ENCODE data around the gene LRP1B.
"Not testable (repeated sequence)": the region's sequence is repeated elsewhere in the genome, so short reads cannot be mapped to it uniquely, and the experiment has no call there.

The LRP1B gene

GRCh38 chr2:141869572-141869971, 261.2 kb downstream of the LRP1B start:
- no peak for DNase-seq

DNA sequence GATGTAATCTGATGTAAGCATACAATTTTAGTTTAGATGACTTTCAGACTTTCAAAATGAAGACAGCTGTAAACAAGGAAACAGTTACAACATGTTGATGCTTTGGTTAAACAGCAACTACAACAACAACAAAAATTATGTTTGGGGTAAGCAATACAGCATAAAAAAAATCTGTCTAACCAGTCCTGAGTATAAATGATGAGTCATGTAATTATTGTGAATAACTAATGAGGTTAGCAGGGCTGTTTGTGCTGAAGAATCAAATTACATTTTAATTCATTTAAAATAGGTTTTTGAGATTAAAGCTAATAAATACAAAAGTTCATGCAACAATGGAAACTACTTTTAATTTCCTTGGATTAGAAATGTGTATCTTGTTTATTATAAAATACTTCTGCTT, 266.9 kb downstream of the LRP1B start:
- DNase-seq: no peak

GRCh38 chr2:141856215-141856919, 274.4 kb downstream of the LRP1B start:
- no peak for DNase-seq

- DNase-seq: no peak
Measured at GRCh38 chr2:141848191-141848590, 282.6 kb downstream of the LRP1B start.

GRCh38 chr2:141844231-141844630, 286.6 kb downstream of the LRP1B start:
- DNase-seq: no peak

DNA sequence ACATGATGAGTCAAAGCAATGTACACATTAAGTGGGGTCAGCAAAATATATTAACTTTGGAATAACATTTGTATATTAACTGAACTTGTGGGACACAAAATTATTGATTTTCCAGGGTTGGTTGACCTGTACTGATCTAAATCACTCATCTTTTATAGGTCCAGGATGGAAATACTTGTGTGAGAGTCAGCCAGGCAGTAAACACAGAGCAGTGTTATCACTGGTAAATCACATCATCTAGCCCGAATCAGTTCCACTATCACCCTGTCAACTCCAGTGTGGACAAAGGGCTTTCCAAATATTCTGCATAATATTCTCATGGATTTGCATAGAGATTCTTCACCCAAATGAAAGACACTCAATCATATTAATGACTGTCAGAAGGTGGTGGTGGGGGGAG, 295.7 kb downstream of the LRP1B start:
- no peak for DNase-seq

DNA sequence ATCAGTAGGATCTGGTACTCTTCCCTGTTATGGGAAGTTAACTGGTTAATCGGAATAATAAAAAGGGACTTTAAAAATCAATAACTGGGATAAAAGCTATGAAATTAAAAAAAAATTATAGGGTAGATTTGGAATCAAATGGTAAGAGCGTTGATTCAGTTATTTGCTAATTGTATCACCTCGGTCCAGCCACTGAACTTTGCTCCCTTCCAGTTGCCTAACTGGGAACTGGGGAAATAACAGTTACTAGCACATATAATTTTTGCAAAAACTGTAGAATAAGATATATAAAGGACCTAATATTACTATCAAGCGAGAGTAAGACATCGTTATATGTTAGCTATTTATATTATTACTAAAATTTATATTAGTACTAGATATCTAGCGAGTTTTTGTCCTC, 302.1 kb downstream of the LRP1B start:
- no peak for DNase-seq

GRCh38 chr2:141824790-141825189, 306.0 kb downstream of the LRP1B start:
- DNase-seq: no peak

- DNase-seq: no peak
Measured at GRCh38 chr2:141820893-141821292, 309.9 kb downstream of the LRP1B start.

GRCh38 chr2:141815320-141815719, 315.5 kb downstream of the LRP1B start:
- not testable (repeated sequence) for DNase-seq

GRCh38 chr2:141814150-141814549, 316.7 kb downstream of the LRP1B start:
- no peak for DNase-seq

GRCh38 chr2:141810148-141810547, 320.7 kb downstream of the LRP1B start:
- DNase-seq: no peak

- no peak for DNase-seq
Measured at GRCh38 chr2:141806090-141806489, 324.7 kb downstream of the LRP1B start.

- DNase-seq: no peak
Measured at GRCh38 chr2:141805302-141805701, 325.5 kb downstream of the LRP1B start.

GRCh38 chr2:141796449-141796848, 334.4 kb downstream of the LRP1B start:
- no peak for DNase-seq

GRCh38 chr2:141791521-141791920, 339.3 kb downstream of the LRP1B start:
- no peak for DNase-seq

DNA sequence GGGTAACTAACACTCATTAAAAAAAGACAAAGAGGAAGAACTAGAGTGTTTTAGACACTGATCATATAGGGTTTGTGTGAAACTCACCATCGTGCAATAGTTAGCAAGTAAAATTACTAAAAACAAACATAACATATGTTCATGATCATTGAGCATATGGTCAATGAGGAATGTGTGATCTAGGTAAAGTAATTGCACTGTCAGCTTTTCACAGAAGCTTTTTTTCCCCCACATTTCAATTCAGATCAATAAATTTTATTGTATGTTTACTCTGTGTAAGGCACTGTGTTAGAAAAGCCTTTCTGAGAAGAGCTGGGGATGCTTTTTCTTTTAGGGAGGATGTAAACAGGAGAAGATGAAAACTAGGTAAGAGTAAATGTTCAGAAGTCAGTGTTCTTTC, 348.2 kb downstream of the LRP1B start:
- no peak for DNase-seq

GRCh38 chr2:141778315-141778835, 352.4 kb downstream of the LRP1B start:
- DNase-seq: no peak

- DNase-seq: no peak
Measured at GRCh38 chr2:141770530-141770929, 360.3 kb downstream of the LRP1B start.

DNA sequence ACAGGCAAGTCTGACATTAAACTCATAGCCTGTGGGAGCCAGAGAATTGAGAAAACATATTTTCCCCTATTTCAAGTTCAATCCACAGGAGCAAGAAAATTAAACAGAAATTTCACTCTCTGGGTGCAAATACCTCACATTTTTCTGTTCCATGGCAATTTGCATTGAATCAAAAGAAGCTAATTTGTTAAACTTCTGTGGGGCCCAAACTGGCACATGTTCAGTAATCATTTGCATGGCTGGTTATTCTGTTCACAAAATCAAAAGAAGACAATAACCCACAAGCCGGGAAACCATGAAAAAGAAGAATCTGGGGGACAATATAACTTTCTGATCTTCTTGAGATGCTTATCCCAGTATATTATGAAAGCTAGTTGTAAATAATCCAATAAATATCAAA, 363.1 kb downstream of the LRP1B start:
- no peak for DNase-seq

- DNase-seq: no peak
Measured at GRCh38 chr2:141767051-141767450, 363.8 kb downstream of the LRP1B start.

DNA sequence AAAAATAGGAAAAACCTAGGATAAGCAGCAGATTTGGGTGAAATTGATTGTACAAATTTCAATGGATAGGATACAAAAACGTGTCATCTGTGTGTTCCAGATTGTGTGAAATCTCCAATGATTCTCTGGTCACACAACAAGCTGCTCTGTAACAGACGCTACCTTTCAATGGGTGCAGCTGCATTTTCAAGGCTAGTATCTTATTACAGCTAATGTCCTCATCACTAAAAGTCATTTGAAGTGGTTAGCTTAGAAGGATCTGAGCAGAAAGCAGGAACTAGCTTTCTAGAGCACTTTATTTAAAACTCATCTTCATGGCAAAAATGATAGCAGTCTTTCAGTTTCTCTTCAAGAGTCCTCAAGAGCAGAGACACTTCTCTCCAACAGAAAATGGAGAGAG, 364.6 kb downstream of the LRP1B start:
- no peak for DNase-seq

- no peak for DNase-seq
Measured at GRCh38 chr2:141748616-141749015, 382.2 kb downstream of the LRP1B start.

DNA sequence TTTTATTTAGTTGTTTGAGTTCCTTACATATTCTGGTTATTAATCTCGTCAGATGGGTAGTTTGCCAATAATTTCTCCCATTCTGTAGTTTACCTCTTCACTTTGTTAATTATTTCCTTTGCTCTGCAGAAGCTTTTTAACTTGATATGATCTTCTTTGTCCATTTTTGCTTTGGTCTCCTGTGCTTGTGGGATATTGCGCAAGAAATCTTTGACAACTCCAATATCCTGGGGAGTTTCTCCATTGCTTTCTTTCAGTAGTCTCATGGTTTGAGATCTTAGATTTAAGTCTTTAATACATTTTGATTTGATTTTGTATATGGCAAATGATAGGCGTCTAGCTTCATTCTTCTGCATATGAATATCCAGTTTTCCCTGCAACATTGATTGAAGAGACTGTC, 389.2 kb downstream of the LRP1B start:
- DNase-seq: no peak
